PC-3 (cell line): ENCODE measurements around the gene PPP2R5B. TPM values are rescaled to one million over a fixed set of nuclear protein-coding genes. Genes with fewer than 3 reads are reported as not detected.

ENCODE experiments used
- ATAC-seq: fragments of 200-7000 bp; cut with Tn5 transposase; 2 replicates; pipeline ENCODE4 v1.9.1; 2020; ENCODE audit warnings: mild to moderate bottlenecking, moderate library complexity
- BruUV-seq: library from RNA; stranded (reverse); fragments of 400-500 nt; replicated peaks from 2 replicates; lab custom pipeline; 2021; lab: Mats Ljungman, UMichigan
- CTCF ChIA-PET: fragments of 300-600 bp; sonication (Branson Sonifier 250); formaldehyde crosslinking; loops from one replicate; lab custom pipeline; 2022; ENCODE audit warnings: antibody characterized with exemption; lab: Charles Lee
- POLR2A ChIA-PET: fragments of 300-600 bp; sonication (Branson Sonifier 250); formaldehyde crosslinking; loops from one replicate; lab custom pipeline; 2022; ENCODE audit warnings: antibody characterized with exemption; ENCODE audit not compliant: unreplicated experiment; lab: Charles Lee
- DNase-seq: peaks from one replicate; pipeline ENCODE4 v3.0.0-alpha.2; 2015
- H2AFZ ChIP-seq: fragments of 300-600 bp; sonication (generic); 2 replicates; pipeline ENCODE4 v1.6.0; 2016; ENCODE audit warnings: antibody characterized with exemption, low read length
- H3F3A ChIP-seq: fragments of 300-600 bp; sonication (generic); one replicate; pipeline ENCODE4 v1.6.0; 2017; ENCODE audit warnings: antibody characterized with exemption, low read length, control low read depth, mild to moderate bottlenecking; ENCODE audit not compliant: unreplicated experiment
- H3K27ac ChIP-seq: fragments of 300-600 bp; sonication (generic); 2 replicates; pipeline ENCODE4 v1.5.1; 2016; ENCODE audit warnings: mild to moderate bottlenecking, low read length
- H3K27me3 ChIP-seq: fragments of 300-600 bp; sonication (generic); 2 replicates; pipeline ENCODE4 v1.6.1; 2016; ENCODE audit warnings: low read length, mixed read lengths
- H3K36me3 ChIP-seq: fragments of 300-600 bp; sonication (generic); 2 replicates; pipeline ENCODE4 v1.6.1; 2016; ENCODE audit warnings: low read depth, mixed run types, low read length, mixed read lengths
- H3K4me1 ChIP-seq: fragments of 300-600 bp; sonication (generic); 2 replicates; pipeline ENCODE4 v1.5.1; 2016; ENCODE audit warnings: low read length; ENCODE audit not compliant: insufficient read depth
- H3K4me2 ChIP-seq: fragments of 300-600 bp; sonication (generic); 2 replicates; pipeline ENCODE4 v1.6.0; 2016; ENCODE audit warnings: low read length
- H3K4me3 ChIP-seq: fragments of 300-600 bp; sonication (generic); 2 replicates; pipeline ENCODE4 v1.5.1; 2016; ENCODE audit warnings: mild to moderate bottlenecking, low read length, mixed read lengths
- H3K79me2 ChIP-seq: fragments of 300-600 bp; sonication (generic); 2 replicates; pipeline ENCODE4 v1.6.1; 2017; ENCODE audit warnings: low read length, mixed read lengths
- H3K9ac ChIP-seq: fragments of 300-600 bp; sonication (generic); 2 replicates; pipeline ENCODE4 v1.6.0; 2016; ENCODE audit warnings: mild to moderate bottlenecking, low read length
- H3K9me2 ChIP-seq: fragments of 300-600 bp; sonication (generic); replicated peaks from 2 replicates; pipeline ENCODE4 v1.6.1; 2016; ENCODE audit warnings: mixed run types, low read length, mixed read lengths
- H3K9me3 ChIP-seq: fragments of 300-600 bp; sonication (generic); 2 replicates; pipeline ENCODE4 v1.6.1; 2016; ENCODE audit warnings: low read length, mixed read lengths
- H4K20me1 ChIP-seq: fragments of 300-600 bp; sonication (generic); 2 replicates; pipeline ENCODE4 v1.6.1; 2016; ENCODE audit warnings: low read length, mixed read lengths
- EZH2 ChIP-seq: fragments of 300-600 bp; sonication (generic); IDR thresholded peaks from one replicate; pipeline ENCODE4 v1.6.1; 2017; ENCODE audit warnings: antibody characterized with exemption, mild to moderate bottlenecking, low read length; ENCODE audit not compliant: unreplicated experiment
- EZH2phosphoT487 ChIP-seq: fragments of 300-600 bp; sonication (generic); IDR thresholded peaks from 2 replicates; pipeline ENCODE4 v1.6.1; 2018; ENCODE audit warnings: mild to moderate bottlenecking, antibody characterized with exemption, low read length, borderline replicate concordance
- intact Hi-C: fragments of 100-400 bp; cut with micrococcal nuclease; formaldehyde crosslinking; loops from 2 replicates; pipeline ENCODE4 v1.9.0; 2023
- total RNA-seq: library from RNA; depleted of rRNA; stranded (reverse); fragments of >200 nt; gene quantifications from 2 replicates; pipeline ENCODE4 v1.2.3, GENCODE V29; 2014
- TF ChIP-seq, protein P1 (sequence below): fragments of 300-600 bp; sonication (generic); conservative IDR thresholded peaks from 2 replicates; pipeline ENCODE4 v1.5.1; 2017; ENCODE audit warnings: antibody characterized with exemption, low read depth, mild to moderate bottlenecking, low read length

Gene PPP2R5B
- total RNA-seq, 1 experiment from 2014 or later, result 24.9 TPM

GRCh38 chr11:64933935-64934681, 9.6 kb downstream of the PPP2R5B start:
- Histone ChIP-seq H2AFZ (no peak overlapping the region), H3K4me3 (no peak overlapping the region), H3K9me3 (no peaks in the 10 kb centered on the region), H3K79me2 (no peaks in the 10 kb centered on the region), H3K36me3 (peaks cover 10% of the 10 kb centered on the region), H3K4me2 (no peak overlapping the region), H3K27me3 (no peaks in the 10 kb centered on the region), H3K27ac (no peak overlapping the region), H3F3A (no peaks in the 10 kb centered on the region), H3K4me1 (no peaks in the 10 kb centered on the region), H3K9me2 (no peaks in the 10 kb centered on the region), H3K9ac (no peak overlapping the region), H4K20me1 (no peaks in the 10 kb centered on the region)
- intact Hi-C loops, result no loop called here
- BruUV-seq, result no TSS peak
- POLR2A ChIA-PET, result interaction anchor here (0.6 to 0.7 kb wide), 2 partner anchors 94 to 228 kb away, joined by 3 read pairs; no protein-coding TSS in a partner anchor
- ATAC-seq (no peak), DNase-seq (no peak)
- CTCF ChIA-PET, result interaction anchor here (0.5 kb wide), 2 partner anchors 46 to 262 kb away, joined by 3 to 5 read pairs; no protein-coding TSS in a partner anchor
- TF ChIP-seq, protein P1, sequence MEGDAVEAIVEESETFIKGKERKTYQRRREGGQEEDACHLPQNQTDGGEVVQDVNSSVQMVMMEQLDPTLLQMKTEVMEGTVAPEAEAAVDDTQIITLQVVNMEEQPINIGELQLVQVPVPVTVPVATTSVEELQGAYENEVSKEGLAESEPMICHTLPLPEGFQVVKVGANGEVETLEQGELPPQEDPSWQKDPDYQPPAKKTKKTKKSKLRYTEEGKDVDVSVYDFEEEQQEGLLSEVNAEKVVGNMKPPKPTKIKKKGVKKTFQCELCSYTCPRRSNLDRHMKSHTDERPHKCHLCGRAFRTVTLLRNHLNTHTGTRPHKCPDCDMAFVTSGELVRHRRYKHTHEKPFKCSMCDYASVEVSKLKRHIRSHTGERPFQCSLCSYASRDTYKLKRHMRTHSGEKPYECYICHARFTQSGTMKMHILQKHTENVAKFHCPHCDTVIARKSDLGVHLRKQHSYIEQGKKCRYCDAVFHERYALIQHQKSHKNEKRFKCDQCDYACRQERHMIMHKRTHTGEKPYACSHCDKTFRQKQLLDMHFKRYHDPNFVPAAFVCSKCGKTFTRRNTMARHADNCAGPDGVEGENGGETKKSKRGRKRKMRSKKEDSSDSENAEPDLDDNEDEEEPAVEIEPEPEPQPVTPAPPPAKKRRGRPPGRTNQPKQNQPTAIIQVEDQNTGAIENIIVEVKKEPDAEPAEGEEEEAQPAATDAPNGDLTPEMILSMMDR, result no peak
- TF ChIP-seq EZH2phosphoT487 (no peak), EZH2 (no peak)

DNA sequence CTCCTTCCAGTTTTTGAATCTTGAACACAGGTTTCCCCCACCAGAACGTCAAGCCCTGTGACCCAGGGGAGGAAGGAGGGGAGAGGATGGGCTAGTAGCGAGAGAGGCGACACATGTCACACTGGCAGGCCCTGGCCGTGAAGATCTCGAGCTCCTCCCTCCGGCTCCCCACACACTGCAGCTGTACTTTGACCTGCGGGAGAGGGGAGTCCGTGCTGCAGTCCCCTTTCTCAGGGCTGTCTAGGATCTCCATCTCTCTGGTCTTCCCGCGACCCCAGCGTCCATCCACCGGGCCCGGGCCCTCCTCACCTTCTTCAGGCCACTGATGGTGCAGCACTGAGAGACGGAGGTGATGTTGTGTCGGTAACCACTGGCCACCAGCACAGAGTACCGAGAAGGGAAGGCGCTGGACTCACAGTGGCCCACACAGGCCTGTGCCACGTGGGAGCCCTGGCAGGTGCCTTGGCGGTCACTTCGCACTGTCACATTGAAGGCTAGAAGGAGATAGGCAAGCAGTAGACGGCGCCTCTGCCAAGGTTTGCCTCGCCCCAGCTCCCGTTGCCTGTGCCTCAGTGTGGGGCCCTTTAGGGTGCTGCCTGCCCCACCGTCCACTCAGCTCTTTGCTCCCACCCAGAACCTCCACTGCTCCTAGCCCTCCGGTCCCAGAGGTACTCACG, 10.3 kb downstream of the PPP2R5B start:
- Histone ChIP-seq H3F3A (no peaks in the 10 kb centered on the region), H3K4me3 (no peak overlapping the region), H3K79me2 (no peaks in the 10 kb centered on the region), H3K4me1 (no peaks in the 10 kb centered on the region), H4K20me1 (no peaks in the 10 kb centered on the region), H3K4me2 (no peak overlapping the region), H2AFZ (no peak overlapping the region), H3K9ac (no peak overlapping the region), H3K27ac (no peak overlapping the region), H3K9me3 (no peaks in the 10 kb centered on the region), H3K9me2 (no peaks in the 10 kb centered on the region), H3K27me3 (no peaks in the 10 kb centered on the region), H3K36me3 (peaks cover 10% of the 10 kb centered on the region)
- ChIA-PET POLR2A (interaction anchor here (0.6 to 0.7 kb wide), 2 partner anchors 95 to 229 kb away, joined by 3 read pairs; no protein-coding TSS in a partner anchor), CTCF (no interaction called here)
- intact Hi-C loops, result no loop called here
- TF ChIP-seq EZH2phosphoT487, result no peak
- TF ChIP-seq EZH2, result no peak
- TF ChIP-seq, protein P1, result no peak
- no peak for ATAC-seq
- no TSS peak for BruUV-seq
- DNase-seq, result no peak
